ENCODE measurements around the gene ARHGAP26.
"Not testable (repeated sequence)": the region's sequence is repeated elsewhere in the genome, so short reads cannot be mapped to it uniquely, and the experiment has no call there.

ARHGAP26 gene

GRCh38 chr5:142911775-142912174 lies 141.6 kb downstream of the ARHGAP26 start:
- no peak for DNase-seq

GRCh38 chr5:142913728-142914338 lies 143.7 kb downstream of the ARHGAP26 start:
- DNase-seq = no peak

- DNase-seq = no peak
Observed at GRCh38 chr5:142915038-142915437, 144.9 kb downstream of the ARHGAP26 start.

- DNase-seq = no peak
Observed at GRCh38 chr5:142915813-142916424, 145.7 kb downstream of the ARHGAP26 start.

- DNase-seq = no peak
Observed at GRCh38 chr5:142918959-142919635, 148.9 kb downstream of the ARHGAP26 start.

- no peak for DNase-seq
Observed at GRCh38 chr5:142920849-142921612, 150.9 kb downstream of the ARHGAP26 start.

- no peak for DNase-seq
Observed at GRCh38 chr5:142922223-142922952, 152.2 kb downstream of the ARHGAP26 start.

GRCh38 chr5:142924135-142924883 lies 154.1 kb downstream of the ARHGAP26 start:
- no peak for DNase-seq

- DNase-seq = no peak
Observed at GRCh38 chr5:142925795-142926194, 155.6 kb downstream of the ARHGAP26 start.

- DNase-seq = peak; percentile 69
Observed at GRCh38 chr5:142926549-142926948, 156.4 kb downstream of the ARHGAP26 start.

GRCh38 chr5:142928999-142929398 lies 158.8 kb downstream of the ARHGAP26 start:
- DNase-seq = not testable (repeated sequence)

- DNase-seq = no peak
Observed at GRCh38 chr5:142929587-142929986, 159.4 kb downstream of the ARHGAP26 start.

GRCh38 chr5:142930395-142931110 lies 160.4 kb downstream of the ARHGAP26 start:
- DNase-seq = no peak

GRCh38 chr5:142931896-142932686 lies 161.9 kb downstream of the ARHGAP26 start:
- no peak for DNase-seq

- DNase-seq = peak; percentile 72
Observed at GRCh38 chr5:142934051-142934762, 164.0 kb downstream of the ARHGAP26 start.

- DNase-seq = no peak
Observed at GRCh38 chr5:142935014-142935413, 164.8 kb downstream of the ARHGAP26 start.

GRCh38 chr5:142937374-142937773 lies 167.2 kb downstream of the ARHGAP26 start:
- DNase-seq = no peak

- no peak for DNase-seq
Observed at GRCh38 chr5:142938266-142938880, 168.2 kb downstream of the ARHGAP26 start.

GRCh38 chr5:142939006-142939405 lies 168.8 kb downstream of the ARHGAP26 start:
- no peak for DNase-seq

All from NCI-H1436 treated with DMSO at 0.1 percent for 48 hours (cell line).